GM12873 (cell line): ENCODE results near the gene HINT2.
A peak's percentile ranks its signal among the peaks of the same experiment; 100 is the strongest.

Experiments
- CTCF ChIP-seq: IDR thresholded peaks from 2 replicates; pipeline ENCODE4 v1.5.1; 2012; ENCODE audit warnings: low read depth, mild to moderate bottlenecking, moderate library complexity, low read length, control low read depth; ENCODE audit not compliant: insufficient read depth; ENCODE audit errors: missing control alignments

HINT2 gene

GRCh38 chr9:35793461-35793860 lies 21.4 kb downstream of the HINT2 start:
- no peak for TF ChIP-seq CTCF

- TF ChIP-seq CTCF: no peak
These were observed 22.0 kb downstream of the HINT2 start for GRCh38 chr9:35792826-35793225.

- TF ChIP-seq CTCF: no peak
These were observed 22.6 kb downstream of the HINT2 start for GRCh38 chr9:35792024-35792813.

- TF ChIP-seq CTCF: no peak
These were observed 23.4 kb downstream of the HINT2 start, which contains the start of gene NPR2 for GRCh38 chr9:35791297-35791921. TSS of gene NPR2 (plus strand) at chr9:35791591. CDS start at chr9:35792409, 818 bp downstream.

GRCh38 chr9:35790385-35791296 lies 24.2 kb downstream of the HINT2 start:
- peak; percentile 88 for TF ChIP-seq CTCF

- no peak for TF ChIP-seq CTCF
These were observed 24.8 kb downstream of the HINT2 start for GRCh38 chr9:35790025-35790384.

- TF ChIP-seq CTCF: no peak
These were observed 25.3 kb downstream of the HINT2 start for GRCh38 chr9:35789541-35789940.
